ENCODE results near the gene EN2. TPM values are rescaled to one million over a fixed set of nuclear protein-coding genes. Genes with fewer than 3 reads are reported as not detected.

Gene EN2
- total and polyA plus RNA-seq, 10 of the 15 experiments (the other 5 are each of a cell fraction or from before 2014, with no cell fraction given): not detected

DNA sequence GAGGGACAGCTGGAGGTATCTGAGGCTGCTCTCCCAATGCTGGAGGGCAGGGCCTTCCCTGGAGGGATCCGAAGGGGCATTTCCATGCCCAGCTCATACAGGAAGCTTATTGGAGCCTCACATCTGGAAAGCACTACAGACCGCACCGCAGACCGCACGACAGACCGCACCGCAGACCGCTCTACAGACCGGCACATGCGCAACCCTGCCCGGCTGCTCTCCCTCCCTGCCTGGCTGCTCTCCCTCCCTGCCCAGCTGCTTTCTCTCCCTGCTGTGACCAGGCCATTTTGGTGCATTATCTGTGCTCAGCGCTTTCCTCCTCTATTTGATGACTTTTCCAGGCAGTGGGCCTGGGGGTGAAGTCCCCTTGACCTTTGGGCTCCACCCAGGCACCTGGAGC, 39.6 kb upstream of the EN2 start:
- intact Hi-C loops (cut with micrococcal nuclease; ENCODE audit: unreplicated experiment) (no loop called here), in situ Hi-C loops (cut with MboI) (no loop called here)
- no TSS peak for BruUV-seq (replicated peaks)
- WGBS (ENCODE audit: insufficient coverage, insufficient replicate concordance, low lambda C conversion rate, missing lambda C conversion rate): 85% methylated on average over 12 of the region's 12 CpGs
- CTCF ChIA-PET: interaction anchor here (0.6 kb wide), 1 partner anchor 27 kb away, joined by 4 read pairs; no protein-coding TSS in a partner anchor
- POLR2A ChIA-PET: no interaction called here
- H4K20me1 ChIP-seq (ENCODE audit: control insufficient read depth, insufficient read depth): no peaks in the 10 kb centered on the region
- no peak for ATAC-seq
- H3K4me1 ChIP-seq (ENCODE audit: control insufficient read depth, insufficient read depth, low read length): no peaks in the 10 kb centered on the region
- RAD21 ChIA-PET (ENCODE audit: unreplicated experiment): no interaction called here
- no peak overlapping the region for H3K4me2 ChIP-seq (ENCODE audit: control insufficient read depth, insufficient read depth)
- SMC1A ChIA-PET (ENCODE audit: uncharacterized antibody, unreplicated experiment): no interaction called here
- H3K79me2 ChIP-seq (ENCODE audit: control insufficient read depth, insufficient read depth, low read length): no peaks in the 10 kb centered on the region
- no peak overlapping the region for H3K4me3 ChIP-seq
- DNase-seq (ENCODE audit: low read depth, low spot score): no peak
- no peaks in the 10 kb centered on the region for H3K36me3 ChIP-seq (ENCODE audit: control insufficient read depth in 2 of 2, insufficient read depth in 2 of 2, low read length in 1 of 2)
- no peak overlapping the region for H3K27ac ChIP-seq (ENCODE audit: control insufficient read depth, insufficient read depth)
- peaks cover 0 to 1% of the 10 kb centered on the region in 2 experiments; a peak in 2 of 4 replicates for H3K27me3 ChIP-seq (replicated peaks in 1 of 2; ENCODE audit: control insufficient read depth in 2 of 2, insufficient read depth in 2 of 2, low read length in 1 of 2)
- no peak for TF ChIP-seq RAD21 (IDR thresholded peaks at IDR 0.05; ENCODE audit: insufficient read depth, low read depth, low read length)
- no peak for TF ChIP-seq NR2C1 (IDR thresholded peaks at IDR 0.05)
- no peak for TF ChIP-seq SUPT20H (IDR thresholded peaks at IDR 0.05; ENCODE audit: borderline replicate concordance, control insufficient read depth, low read depth, low read length)
- TF ChIP-seq, protein P1, sequence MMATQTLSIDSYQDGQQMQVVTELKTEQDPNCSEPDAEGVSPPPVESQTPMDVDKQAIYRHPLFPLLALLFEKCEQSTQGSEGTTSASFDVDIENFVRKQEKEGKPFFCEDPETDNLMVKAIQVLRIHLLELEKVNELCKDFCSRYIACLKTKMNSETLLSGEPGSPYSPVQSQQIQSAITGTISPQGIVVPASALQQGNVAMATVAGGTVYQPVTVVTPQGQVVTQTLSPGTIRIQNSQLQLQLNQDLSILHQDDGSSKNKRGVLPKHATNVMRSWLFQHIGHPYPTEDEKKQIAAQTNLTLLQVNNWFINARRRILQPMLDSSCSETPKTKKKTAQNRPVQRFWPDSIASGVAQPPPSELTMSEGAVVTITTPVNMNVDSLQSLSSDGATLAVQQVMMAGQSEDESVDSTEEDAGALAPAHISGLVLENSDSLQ (IDR thresholded peaks at IDR 0.05): no peak
- no peak for TF ChIP-seq ETV6 (conservative IDR thresholded peaks at IDR 0.05 in 1 of 2, IDR thresholded peaks at IDR 0.05 in 1 of 2; ENCODE audit: borderline replicate concordance in 1 of 2, low read depth in 1 of 2)
- no peak for TF ChIP-seq CBX5 (IDR thresholded peaks at IDR 0.05; ENCODE audit: low read depth)
- TF ChIP-seq ZNF622 (IDR thresholded peaks at IDR 0.05): no peak
- H3K9me3 ChIP-seq (replicated peaks; ENCODE audit: control insufficient read depth, insufficient read depth, low read length): no peaks in the 10 kb centered on the region
- H2AFZ ChIP-seq (ENCODE audit: control insufficient read depth, low read depth, low read length): no peak overlapping the region
- H3K9ac ChIP-seq (ENCODE audit: control insufficient read depth, insufficient read depth, low read length): no peak overlapping the region
- FAIRE-seq: no peak
